OCI-LY7 (cell line): ENCODE results near the gene NPNT. TPM values are rescaled to one million over a fixed set of nuclear protein-coding genes. Genes with fewer than 3 reads are reported as not detected.

Experiments
- BruUV-seq: library from RNA; stranded (reverse); fragments of 400-500 nt; replicated peaks from 2 replicates; lab custom pipeline; 2021; lab: Mats Ljungman, UMichigan
- CTCF ChIA-PET: fragments of 300-600 bp; sonication (Branson Sonifier 250); formaldehyde crosslinking; loops from one replicate; lab custom pipeline; 2022; ENCODE audit warnings: antibody characterized with exemption; ENCODE audit not compliant: unreplicated experiment; lab: Charles Lee
- POLR2A ChIA-PET: fragments of 300-600 bp; sonication (Branson Sonifier 250); formaldehyde crosslinking; loops from one replicate; lab custom pipeline; 2022; ENCODE audit warnings: antibody characterized with exemption; lab: Charles Lee
- DNase-seq: peaks from one replicate; pipeline ENCODE4 v3.0.0-alpha.2; 2015; ENCODE audit warnings: low spot score
- H2AFZ ChIP-seq: fragments of 200-600 bp; sonication (generic), shearing (Covaris generic); 2 replicates; pipeline ENCODE4 v1.6.1; 2014; ENCODE audit warnings: mild to moderate bottlenecking, antibody characterized with exemption, low read length, moderate library complexity
- H3K27ac ChIP-seq: fragments of 200-600 bp; sonication (generic); 2 replicates; pipeline ENCODE4 v1.5.1; 2014; ENCODE audit warnings: mixed run types, low read depth, mild to moderate bottlenecking, moderate library complexity, low read length, inconsistent platforms; ENCODE audit not compliant: poor library complexity, severe bottlenecking
- H3K36me3 ChIP-seq: fragments of 200-600 bp; sonication (generic); 2 replicates; pipeline ENCODE4 v1.6.1; 2014; ENCODE audit warnings: mild to moderate bottlenecking, antibody characterized with exemption, low read length, moderate library complexity, mixed read lengths; ENCODE audit not compliant: insufficient read depth
- H3K4me1 ChIP-seq: fragments of 200-600 bp; sonication (generic); 2 replicates; pipeline ENCODE4 v1.5.1; 2014; ENCODE audit warnings: mild to moderate bottlenecking, low read length; ENCODE audit not compliant: insufficient read depth, poor library complexity, severe bottlenecking
- H3K4me2 ChIP-seq: fragments of 200-600 bp; sonication (generic); 2 replicates; pipeline ENCODE4 v1.6.1; 2014; ENCODE audit warnings: mild to moderate bottlenecking, low read length
- H3K4me3 ChIP-seq: fragments of 200-600 bp; sonication (generic); 2 replicates; pipeline ENCODE4 v1.5.1; 2014; ENCODE audit warnings: mild to moderate bottlenecking, low read depth, low read length; ENCODE audit not compliant: poor library complexity, severe bottlenecking
- H3K79me2 ChIP-seq: fragments of 200-600 bp; sonication (generic); 2 replicates; pipeline ENCODE4 v1.6.1; 2016; ENCODE audit warnings: low read depth, mild to moderate bottlenecking, low read length, moderate library complexity, mixed read lengths; ENCODE audit not compliant: insufficient read depth
- H3K9me2 ChIP-seq: fragments of 200-600 bp; sonication (generic); 2 replicates; pipeline ENCODE4 v1.6.1; 2016; ENCODE audit warnings: mild to moderate bottlenecking, low read length, mixed read lengths; ENCODE audit not compliant: insufficient read depth
- H3K9me3 ChIP-seq: fragments of 200-600 bp; sonication (generic); 2 replicates; pipeline ENCODE4 v1.6.1; 2014; ENCODE audit warnings: mild to moderate bottlenecking, mixed run types, low read length, mixed read lengths
- H4K20me1 ChIP-seq: fragments of 200-600 bp; sonication (generic); 2 replicates; pipeline ENCODE4 v1.6.1; 2014; ENCODE audit warnings: mild to moderate bottlenecking, antibody characterized with exemption, low read length, moderate library complexity, mixed read lengths; ENCODE audit not compliant: insufficient read depth
- CTCF ChIP-seq: fragments of 200-600 bp; sonication (generic); conservative IDR thresholded peaks from 2 replicates; pipeline ENCODE4 v1.5.1; 2014; ENCODE audit warnings: mild to moderate bottlenecking, antibody characterized with exemption, low read length, moderate library complexity, mixed read lengths
- EZH2phosphoT487 ChIP-seq: fragments of 200-600 bp; sonication (generic); IDR thresholded peaks from 2 replicates; pipeline ENCODE4 v1.6.1; 2018; ENCODE audit warnings: low read depth, borderline replicate concordance, mild to moderate bottlenecking, mixed run types, antibody characterized with exemption, low read length, moderate library complexity, mixed read lengths
- intact Hi-C: fragments of 100-400 bp; cut with micrococcal nuclease; formaldehyde crosslinking; loops from one replicate; pipeline ENCODE4 v1.10.0; 2022; ENCODE audit not compliant: unreplicated experiment
- total RNA-seq, 2 experiments: library from RNA; depleted of rRNA in 1 of 2; stranded (reverse); fragments of >200 nt in 1 of 2; shearing (Covaris generic) in 1 of 2; gene quantifications; 2 replicates each; pipeline ENCODE4 v1.2.3, GENCODE V29; 2014 to 2022

Gene NPNT
- total RNA-seq, 2 experiments from 2014 or later = not detected

- H3K4me2 ChIP-seq = no peak overlapping the region
- CTCF ChIA-PET = no interaction called here
- no peak overlapping the region for H3K27ac ChIP-seq
- no peak for DNase-seq
- intact Hi-C loops = no loop called here
- POLR2A ChIA-PET = no interaction called here
- no peaks in the 10 kb centered on the region for H4K20me1 ChIP-seq
- no peak for TF ChIP-seq CTCF
- no peak for TF ChIP-seq EZH2phosphoT487
- no TSS peak for BruUV-seq
- H3K79me2 ChIP-seq = no peaks in the 10 kb centered on the region
- no peak overlapping the region for H3K4me3 ChIP-seq
- H3K36me3 ChIP-seq = no peaks in the 10 kb centered on the region
- no peaks in the 10 kb centered on the region for H3K4me1 ChIP-seq
- H2AFZ ChIP-seq = no peak overlapping the region
- H3K9me3 ChIP-seq = no peaks in the 10 kb centered on the region
- H3K9me2 ChIP-seq = no peaks in the 10 kb centered on the region
Measured at GRCh38 chr4:105957680-105958079, 62.4 kb downstream of the NPNT start.

- H3K27ac ChIP-seq = no peak overlapping the region
- no peaks in the 10 kb centered on the region for H3K79me2 ChIP-seq
- no TSS peak for BruUV-seq
- no peaks in the 10 kb centered on the region for H3K9me2 ChIP-seq
- intact Hi-C loops = no loop called here
- H3K4me2 ChIP-seq = no peak overlapping the region
- H3K9me3 ChIP-seq = no peaks in the 10 kb centered on the region
- ChIA-PET POLR2A (interaction anchor here (0.6 to 1.4 kb wide), 3 partner anchors 12 to 183 kb away, joined by 3 to 5 read pairs (median 3); no protein-coding TSS in a partner anchor), CTCF (no interaction called here)
- H3K36me3 ChIP-seq = no peaks in the 10 kb centered on the region
- no peaks in the 10 kb centered on the region for H4K20me1 ChIP-seq
- H3K4me1 ChIP-seq = no peaks in the 10 kb centered on the region
- no peak overlapping the region for H3K4me3 ChIP-seq
- TF ChIP-seq EZH2phosphoT487 (no peak), CTCF (no peak)
- no peak for DNase-seq
- H2AFZ ChIP-seq = no peak overlapping the region
Measured at GRCh38 chr4:105963461-105964400, 68.5 kb downstream of the NPNT start.
